Glomerular endothelial cell (primary cell): ENCODE measurements around the gene KIAA0513. TPM values are rescaled to one million over a fixed set of nuclear protein-coding genes. Genes with fewer than 3 reads are reported as not detected.

Experiments used
- DNase-seq: peaks from one replicate; pipeline ENCODE4 v3.0.0-alpha.2; 2011; ENCODE audit warnings: low read depth, low spot score; ENCODE audit errors: extremely low read depth
- total RNA-seq: library from RNA; depleted of rRNA; stranded (reverse); fragments of >200 nt; gene quantifications from 2 replicates; pipeline ENCODE4 v1.2.3, GENCODE V29; 2015

KIAA0513 gene
- total RNA-seq, 1 donor from 2014 or later: 6.2 TPM

- DNase-seq: no peak
These were observed 114.5 kb downstream of the KIAA0513 start for GRCh38 chr16:85142129-85142513.

GRCh38 chr16:85142771-85143211 lies 115.2 kb downstream of the KIAA0513 start:
- no peak for DNase-seq

Other genes starting within 250 kb of the KIAA0513 start
- 9.9 and 19.0 TPM in 2 replicates for gene CRISPLD2, start 207.8 kb upstream of the KIAA0513 start, total RNA-seq
- gene ZDHHC7, start 16.3 kb upstream of the KIAA0513 start, total RNA-seq: 71.7 and 72.6 TPM in 2 replicates
- gene CIBAR2, start 84.7 kb downstream of the KIAA0513 start, total RNA-seq: 0.23 TPM in 1 of 2 replicates, not detected in the other